CD4-positive, alpha-beta T cell treated with Interleukin-21 for 1 hour (primary cell): ENCODE data around the gene UBN2.
"Not testable (repeated sequence)": the region's sequence is repeated elsewhere in the genome, so short reads cannot be mapped to it uniquely, and the experiment has no call there.

Source experiments
- DNase-seq: peaks from one replicate; pipeline ENCODE4 v3.0.0-alpha.2; 2020

The UBN2 gene

DNA sequence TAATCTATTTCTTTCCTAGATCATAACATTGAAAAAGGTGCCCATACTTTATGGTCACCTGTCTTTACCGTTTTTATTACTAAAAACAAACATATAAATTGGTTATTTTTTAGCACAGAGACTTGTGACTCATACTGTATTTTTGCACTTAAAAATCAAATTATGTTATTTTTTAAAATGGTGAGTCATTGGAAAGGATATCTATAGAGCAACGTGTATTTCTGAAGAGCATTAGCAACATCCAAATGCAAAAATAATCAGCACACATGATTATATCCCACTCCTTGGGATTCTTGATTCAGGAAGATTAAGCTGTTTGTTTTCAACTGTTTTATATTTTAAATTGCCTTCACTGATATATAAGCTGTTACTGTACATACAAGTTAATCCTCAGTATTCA is 69.4 kb downstream of the UBN2 start:
- no peak for DNase-seq

DNA sequence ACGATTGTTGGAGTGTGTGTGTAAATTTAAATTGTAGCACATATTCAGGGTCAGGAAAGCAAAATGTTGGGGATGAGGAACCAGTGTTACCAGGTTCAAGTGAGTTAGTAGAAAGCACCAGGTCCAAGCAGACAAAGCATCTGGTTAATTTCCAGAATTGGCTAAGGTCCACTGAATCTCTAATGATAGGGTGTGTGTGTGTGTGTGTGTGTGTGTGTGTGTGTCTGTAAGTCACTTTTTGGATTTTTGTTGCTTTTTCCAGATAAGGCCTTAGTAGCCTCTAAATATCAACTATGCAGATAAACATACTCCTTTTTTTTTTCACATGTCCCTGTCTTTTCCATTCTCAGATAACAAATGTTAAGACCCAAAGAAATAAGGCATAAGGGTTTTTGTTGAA is 73.5 kb downstream of the UBN2 start:
- DNase-seq: no peak

DNA sequence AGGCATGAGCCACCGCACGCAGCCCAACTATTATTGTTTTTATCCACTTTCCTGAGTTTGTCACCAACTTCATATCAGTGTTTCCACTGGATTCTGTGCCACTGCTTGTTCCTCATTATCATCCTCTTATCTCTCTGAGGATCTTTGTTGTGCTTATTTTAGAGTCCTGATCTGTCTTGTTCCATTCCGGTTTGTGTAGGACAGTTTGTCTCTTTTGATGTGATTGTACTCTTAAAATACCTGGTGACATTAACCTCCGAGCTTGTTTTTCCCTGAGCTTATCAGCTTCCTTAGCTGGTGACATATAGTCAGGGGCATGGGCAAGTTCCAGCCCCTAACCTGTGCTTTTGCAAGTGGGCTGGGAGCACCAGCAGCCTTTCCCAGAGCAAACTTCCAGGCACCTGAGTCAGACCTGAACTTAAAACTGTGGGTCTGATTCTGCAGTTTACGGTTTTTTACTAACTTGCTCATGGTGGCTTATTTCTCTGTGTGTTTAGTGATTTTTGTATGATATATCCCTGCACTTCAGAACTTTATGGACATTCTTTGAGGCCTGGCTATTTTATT is 87.0 kb downstream of the UBN2 start:
- no peak for DNase-seq

DNA sequence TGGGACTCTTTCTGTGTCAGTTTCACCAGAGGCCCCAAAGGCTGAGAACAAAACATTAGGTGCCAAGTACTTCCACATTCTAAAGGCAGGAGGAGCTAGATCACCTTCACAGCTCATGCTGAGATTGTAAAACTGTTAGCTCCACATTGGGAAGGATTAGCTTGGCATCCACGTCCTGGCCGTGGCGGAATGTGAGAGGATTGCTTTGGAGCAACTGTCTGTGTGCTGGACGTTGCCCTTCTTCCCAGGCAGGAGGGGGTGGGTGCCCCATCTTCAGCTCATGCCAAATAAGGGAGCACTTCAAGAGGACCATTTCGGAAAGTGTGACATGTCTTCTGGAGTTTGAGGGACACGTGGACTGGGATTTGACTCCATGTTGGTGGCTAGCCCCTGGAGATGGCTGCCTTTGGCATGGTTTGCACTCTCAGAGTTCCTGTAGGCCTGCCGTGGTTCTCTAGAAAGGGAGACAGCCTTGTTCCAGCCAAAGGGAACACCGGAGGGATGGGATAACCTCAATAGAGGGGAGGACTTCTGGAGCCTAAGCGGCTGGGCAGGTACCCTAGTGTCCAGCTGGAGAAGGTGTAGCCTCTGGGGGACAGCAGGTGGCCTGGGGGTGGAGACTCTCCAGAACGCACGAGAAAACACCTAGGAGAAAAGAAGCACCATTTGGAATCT is 90.2 kb downstream of the UBN2 start:
- no peak for DNase-seq

DNA sequence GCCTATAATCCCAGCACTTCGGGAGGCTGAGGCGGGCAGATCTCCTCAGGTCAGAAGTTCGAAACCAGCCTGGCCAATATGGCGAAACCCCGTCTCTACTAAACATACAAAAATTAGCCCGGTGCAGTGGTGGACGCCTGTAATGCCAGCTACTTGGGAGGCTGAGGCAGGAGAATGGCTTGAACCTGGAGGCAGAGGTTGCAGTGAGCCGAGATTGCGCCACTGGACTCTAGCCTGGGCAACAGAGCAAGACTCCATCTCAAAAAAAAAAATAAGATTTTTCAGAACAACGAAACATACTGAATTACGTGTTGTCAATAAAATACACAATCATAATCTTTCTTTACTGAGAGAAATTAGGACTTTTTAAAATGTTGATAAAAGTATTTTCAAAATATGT is 93.7 kb downstream of the UBN2 start:
- not testable (repeated sequence) for DNase-seq

DNA sequence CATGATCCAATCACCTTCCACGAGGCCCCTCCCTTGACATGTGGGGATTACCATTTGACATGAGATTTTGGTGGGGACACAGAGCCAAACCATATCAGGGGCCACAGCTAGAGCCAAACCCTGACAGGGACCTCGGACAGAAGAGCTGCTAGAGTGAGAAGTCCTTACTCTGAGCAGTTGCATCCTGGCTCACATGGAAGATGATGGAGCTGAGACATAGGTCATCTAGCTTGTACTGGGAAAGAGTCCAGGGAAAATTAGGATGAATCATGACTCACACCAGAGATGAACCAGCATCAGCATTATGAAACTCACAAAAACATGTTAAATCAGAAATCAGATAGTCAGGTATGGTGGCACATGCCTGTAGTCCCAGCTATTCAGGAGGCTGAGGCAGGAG is 97.3 kb downstream of the UBN2 start:
- DNase-seq: no peak

DNA sequence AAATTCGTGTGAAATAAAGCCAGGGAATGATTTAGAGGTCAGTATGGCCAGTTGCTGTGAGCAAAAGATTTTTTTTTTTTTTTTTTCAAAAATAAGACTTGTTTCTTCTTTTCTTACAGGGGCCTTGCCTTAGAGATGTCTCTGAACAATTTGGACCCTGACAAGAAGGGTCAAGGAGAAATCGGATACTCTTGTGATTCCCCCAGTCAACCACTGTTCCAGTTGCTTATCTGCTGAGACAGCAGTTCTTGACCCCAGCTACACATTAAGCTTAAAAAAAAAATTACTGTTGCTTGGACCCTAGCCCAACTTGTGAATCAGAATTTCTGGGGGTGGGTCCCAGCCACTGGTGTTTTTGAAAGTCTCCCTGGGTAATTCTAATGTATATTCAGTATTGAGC is 98.1 kb downstream of the UBN2 start:
- DNase-seq: no peak

DNA sequence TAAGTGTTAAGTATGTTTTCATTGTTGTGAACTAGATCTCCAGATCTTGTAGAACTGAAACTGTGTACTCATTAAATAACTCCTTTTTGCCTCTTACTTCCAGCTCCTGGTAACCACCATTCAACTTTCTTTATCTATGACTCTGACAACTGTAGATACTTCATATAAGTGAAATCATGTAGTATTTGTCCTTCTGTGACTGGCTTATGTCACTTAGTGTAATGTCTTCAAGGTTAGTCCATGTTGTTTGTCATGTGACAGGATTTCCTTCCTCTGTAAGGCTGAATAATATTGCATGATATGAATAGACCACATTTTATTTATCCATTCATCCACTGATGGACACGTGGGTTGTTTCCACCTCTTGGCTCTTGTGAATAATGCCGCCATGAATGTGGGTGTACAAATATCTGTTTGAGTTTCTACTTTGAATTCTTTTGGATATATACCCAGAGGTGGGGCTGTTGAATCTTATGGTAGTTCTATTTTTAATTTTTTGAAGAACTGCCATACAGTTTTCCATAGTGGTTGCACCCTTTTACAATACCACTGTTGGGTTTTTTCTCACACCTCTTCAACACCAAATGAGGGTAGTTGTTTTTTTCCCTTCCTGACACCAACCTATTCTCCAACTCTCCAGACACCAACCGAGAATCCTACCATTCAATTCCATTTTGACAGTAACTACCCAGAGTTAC is 99.4 kb downstream of the UBN2 start:
- DNase-seq: no peak

DNA sequence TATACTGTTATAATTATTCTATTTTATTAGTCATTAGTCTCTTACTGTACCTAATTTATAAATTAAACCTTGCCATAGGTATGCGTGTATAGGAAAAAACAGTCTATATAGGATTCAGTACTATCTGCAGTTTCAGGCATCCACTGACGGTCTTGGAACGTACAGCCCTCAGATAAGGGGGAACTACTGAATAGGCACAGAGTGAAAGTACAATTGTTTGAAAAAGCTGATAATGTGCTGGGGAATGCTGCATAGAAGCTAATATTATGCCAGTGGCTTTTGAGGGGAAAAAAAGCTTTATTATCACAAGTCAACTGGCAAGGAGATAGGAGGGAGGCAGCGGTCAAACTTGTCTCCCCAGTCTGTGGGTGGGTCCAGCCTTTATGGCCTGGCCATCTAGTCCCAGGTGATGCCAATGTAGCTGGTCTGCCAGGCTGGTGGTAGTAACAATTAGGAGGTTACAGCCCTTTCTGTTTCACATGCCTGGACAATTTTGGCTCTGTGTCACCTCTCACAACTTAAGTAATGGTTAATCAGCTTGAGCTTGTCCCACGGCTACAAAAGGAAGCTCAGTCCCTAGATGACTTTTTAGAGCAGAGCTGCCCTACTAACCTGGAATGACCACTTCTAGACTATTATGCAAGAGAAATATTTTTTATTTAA is 101.8 kb downstream of the UBN2 start:
- no peak for DNase-seq

DNA sequence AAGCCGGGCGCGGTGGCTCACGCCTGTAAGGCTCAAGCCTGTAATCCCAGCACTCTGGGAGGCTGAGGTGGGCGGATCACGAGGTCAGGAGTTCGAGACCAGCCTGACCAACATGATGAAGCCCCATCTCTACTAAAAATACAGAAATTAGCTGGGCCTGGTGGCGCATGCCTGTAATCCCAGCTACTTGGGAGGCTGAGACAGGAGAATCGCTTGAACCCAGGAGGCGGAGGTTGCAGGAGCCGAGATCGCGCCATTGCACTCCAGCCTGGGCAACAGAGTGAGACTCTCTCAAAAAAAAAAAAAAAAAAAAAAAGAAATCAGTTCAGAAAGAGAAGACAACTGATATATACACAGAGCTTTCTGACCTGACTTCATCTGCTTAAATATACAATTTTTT is 102.4 kb downstream of the UBN2 start:
- not testable (repeated sequence) for DNase-seq

DNA sequence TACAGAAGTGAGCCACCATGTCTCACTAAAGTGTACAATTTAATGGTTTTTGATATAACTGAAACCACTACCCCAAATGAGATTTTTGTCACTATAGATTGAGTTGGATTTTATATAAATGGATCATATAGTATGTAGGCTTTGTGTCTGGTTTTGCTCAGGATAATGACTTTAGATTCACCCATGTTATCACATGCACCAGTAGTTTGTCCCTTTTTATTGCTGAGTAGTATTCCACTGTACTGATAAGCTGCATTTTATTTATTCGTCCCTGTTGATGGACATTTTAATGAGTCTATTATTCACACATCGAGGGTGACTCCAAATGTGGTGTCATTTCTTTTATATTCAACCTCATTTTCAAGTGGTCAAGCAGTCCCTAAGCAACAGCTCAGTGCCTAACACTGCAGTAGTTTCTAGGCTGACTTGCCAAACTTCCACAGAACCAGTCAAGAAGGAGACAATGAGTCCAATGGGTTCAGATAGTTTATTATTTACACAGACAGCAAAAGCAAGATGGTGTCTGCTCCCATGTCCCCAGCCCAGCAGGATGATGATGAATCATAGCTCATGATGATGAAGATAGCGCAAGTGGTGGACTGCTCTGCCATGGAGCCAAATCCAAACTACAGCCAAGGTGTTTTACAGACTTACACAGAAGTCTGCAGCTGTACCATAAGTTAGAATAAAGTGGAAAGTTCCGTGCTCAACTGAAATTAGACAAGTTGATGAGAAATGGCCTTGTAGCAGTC is 103.5 kb downstream of the UBN2 start:
- DNase-seq: no peak

DNA sequence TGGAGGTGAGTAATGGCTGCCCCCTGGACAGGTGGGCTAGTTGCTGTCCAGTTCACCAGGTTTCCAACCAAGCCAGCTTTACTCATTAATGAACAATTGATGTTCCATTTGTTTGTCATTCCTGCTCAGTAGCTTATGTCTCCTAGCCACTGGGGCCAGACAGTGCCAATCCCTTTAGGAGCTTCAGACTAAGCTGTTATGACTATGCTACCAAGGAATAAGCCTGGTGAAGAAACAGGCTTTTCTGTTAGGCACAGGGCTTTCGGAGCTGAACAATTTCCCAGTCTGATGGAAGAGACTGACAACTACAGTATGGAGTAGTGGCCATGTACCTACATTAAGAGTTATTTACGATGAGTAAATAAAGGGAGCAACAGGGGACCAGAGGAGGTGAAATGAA is 108.0 kb downstream of the UBN2 start:
- no peak for DNase-seq

DNA sequence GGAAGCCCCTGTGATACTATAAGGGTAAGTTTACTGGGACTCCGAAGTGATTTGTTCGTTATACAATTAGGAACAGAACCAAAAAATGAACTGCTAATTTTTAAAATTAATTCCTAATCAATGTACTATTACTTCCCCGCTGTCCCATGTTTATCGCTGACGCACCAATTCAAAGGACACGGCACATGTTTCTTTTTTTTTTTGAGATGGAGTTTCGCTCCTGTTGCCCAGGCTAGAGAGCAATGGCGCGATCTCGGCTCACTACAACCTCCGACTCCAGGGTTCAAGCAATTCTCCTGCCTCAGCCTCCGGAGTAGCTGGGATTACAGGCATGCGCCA is 108.6 kb downstream of the UBN2 start:
- DNase-seq: no peak

DNA sequence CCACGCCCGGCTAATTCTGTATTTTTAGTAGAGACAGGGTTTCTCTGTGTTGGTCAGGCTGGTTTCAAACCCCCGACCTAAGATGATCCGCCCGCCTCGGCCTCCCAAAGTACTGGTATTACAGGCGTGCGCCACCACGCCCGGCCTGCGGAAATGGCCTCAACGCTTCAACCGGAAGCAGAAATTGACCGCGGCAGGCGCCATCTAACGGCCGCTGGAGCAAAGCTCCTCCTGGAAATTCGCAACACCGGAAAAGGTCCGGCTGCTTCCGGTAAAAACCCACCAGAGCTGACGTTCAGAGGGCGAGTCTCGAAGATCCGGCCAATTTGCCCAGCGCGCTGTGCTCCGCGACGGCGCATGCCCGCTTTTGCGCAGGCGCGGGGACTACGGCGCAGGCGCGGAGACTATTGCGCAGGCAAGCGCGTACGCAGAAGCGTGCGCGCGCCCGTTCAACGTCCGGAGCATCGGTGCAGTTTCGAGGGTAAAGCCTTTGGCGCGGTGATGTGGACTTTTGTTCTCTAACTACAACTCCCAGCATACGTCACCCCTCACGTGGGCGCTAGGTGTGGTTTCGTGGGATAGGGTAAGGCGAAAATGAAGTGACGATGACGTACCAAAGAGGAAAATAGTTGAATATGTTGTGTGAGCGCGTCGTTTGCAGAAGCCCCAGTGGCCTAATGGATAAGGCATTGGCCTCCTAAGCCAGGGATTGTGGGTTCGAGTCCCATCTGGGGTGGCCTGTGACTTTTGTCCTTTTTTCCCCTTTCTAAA is 109.2 kb downstream of the UBN2 start:
- peak; percentile 99 for DNase-seq

DNA sequence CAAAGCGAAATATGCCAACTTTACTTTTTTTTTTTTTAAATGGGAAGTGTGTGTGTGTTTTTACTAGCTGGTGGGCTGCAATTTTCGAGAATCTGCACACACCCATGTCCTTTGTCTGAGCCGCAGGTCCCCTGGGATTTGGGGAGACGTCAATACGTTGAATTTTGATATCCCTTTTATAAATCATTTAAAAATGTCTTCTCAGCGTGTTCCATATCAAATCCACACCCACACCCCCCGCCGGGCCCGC is 109.7 kb downstream of the UBN2 start:
- DNase-seq: no peak

DNA sequence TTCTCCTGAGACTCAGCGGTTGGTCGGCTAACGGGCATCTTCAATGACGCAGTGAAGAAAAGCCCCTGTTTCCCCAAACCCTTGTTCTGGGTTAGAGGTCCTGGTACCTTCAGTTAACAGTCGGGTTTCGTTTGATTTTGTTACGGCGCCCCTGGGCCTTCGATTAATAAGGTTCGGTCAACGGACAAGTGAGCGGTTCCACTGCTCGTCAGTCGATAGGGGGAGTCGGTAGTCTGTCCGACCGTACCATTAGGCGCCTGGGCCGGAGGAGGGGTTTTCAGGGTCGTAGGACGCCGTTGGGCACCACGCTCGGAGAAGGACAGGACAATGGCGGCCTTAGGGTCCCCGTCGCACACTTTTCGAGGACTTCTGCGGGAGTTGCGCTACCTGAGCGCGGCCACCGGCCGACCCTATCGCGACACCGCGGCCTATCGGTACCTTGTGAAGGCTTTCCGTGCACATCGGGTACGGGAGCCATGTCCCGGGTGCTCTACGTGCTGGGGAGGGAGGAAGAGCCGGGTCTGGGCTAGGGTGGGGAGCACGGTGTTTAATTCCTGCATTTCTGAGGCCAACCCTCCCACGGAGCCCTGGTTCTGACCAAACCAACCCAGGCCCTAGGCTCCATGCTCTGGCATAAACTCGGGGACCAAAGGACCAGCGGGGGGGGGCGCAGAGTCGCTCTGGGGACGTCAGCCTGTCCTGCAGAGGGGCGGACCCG is 110.2 kb downstream of the UBN2 start, which contains the start of gene FMC1:
FMC1 (plus strand) TSS at position 280 of the 718 bp plus-strand sequence; CDS start at position 328, 48 bp downstream.
- DNase-seq: peak; percentile 91

DNA sequence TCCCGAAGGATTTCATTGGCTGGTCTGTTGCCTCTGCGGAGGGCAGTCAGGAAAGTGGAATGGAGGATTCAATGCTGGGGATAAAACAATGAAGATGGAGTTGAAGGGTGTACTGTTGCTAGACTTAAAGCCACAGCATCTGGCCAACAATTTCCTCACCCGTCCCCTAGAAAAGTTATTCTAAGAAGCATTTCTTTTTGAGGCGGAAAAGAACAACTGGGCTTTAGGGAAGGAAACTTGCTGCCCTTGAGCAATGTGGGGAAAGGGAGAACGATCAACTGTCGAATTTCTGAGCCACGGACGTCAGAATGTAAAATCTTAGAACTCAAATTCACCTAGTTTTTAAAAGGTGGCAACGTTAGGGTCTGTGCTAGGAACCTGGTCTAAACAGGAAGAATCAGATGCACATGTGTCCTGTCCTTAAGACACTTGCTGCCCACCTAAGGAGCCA is 110.8 kb downstream of the UBN2 start:
- no peak for DNase-seq

DNA sequence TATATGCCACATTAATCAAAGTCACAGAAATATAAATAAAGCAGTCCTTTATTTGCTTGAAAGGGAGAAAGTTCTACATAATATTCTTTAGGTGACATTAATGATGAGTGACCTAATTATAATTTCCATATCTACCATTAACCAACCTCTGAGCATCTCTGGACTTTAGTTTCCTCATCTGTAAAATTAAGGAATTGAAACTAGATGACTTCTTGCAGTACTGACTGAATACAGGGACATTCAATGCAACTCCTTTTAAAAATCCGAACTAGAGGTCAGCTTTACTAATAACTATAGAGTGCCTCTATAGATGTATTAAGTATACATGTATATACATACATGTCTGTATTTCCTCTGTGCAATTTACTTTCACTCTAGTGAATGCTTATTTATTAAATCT is 114.0 kb downstream of the UBN2 start:
- DNase-seq: no peak

DNA sequence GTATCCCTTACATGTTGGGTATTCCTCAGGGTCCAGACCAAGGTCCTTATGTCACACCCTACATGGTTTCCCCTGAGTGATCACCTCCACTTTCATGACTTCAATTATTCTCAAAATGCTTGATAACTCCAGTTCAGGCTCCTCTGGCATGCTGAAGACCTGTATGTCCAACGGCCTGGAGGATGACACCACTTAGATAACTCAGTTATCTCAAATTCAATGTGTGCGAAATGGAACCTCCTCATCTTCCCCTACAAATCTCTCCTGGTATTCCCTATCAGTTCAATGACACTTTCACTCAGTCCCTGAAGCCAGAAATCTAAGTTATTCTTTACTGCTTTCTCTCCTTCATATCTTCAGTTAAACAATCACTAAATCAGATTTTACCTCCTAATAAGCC is 120.0 kb downstream of the UBN2 start:
- no peak for DNase-seq

DNA sequence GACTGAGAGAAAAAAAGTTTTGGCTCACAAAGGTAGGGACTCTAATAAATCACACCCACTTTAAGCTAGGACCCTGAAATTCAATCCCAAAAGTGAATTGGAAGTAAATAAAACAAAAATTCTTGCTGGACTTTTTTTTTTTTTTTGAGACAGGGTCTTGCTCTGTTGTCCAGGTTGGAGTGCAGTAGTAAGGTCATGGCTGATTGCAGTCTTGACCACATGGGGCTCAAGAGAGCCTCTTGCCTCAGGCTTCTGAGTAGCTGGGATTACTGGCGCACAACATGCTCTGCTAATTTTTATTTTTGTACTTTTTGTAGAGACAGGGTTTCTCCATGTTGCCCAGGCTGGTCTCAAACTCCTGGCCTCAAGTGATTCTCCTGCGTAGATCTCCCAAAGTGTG is 123.7 kb downstream of the UBN2 start:
- no peak for DNase-seq

DNA sequence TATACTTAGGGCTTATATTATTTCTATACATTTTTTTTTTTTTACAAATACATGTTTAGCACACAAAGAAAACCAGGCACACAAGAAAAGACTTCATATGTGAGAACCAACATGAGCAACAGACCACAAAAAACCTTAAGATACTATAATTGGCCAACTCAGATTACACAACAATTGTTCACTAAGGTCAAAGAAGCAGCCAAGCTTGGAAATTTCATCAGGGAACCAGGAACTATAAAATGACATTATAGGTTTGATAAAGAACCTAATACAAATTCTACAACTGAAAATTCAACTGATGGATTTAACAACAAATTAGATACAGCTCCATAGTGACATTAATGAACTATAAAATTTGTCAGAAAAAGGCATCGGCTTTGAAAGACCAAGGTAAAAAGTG is 124.3 kb downstream of the UBN2 start:
- DNase-seq: no peak
